Measurements from ENCODE around the gene JAZF1. TPM values are rescaled to one million over a fixed set of nuclear protein-coding genes. Genes with fewer than 3 reads are reported as not detected.

The JAZF1 gene
- total and polyA plus RNA-seq, 2 of the 4 experiments (the other 2 are of a cell fraction), result 8.4 to 10.5 TPM

- TF ChIP-seq RCOR1 (IDR thresholded peaks at IDR 0.05; ENCODE audit: insufficient replicate concordance, low read length), result no peak
Observed at GRCh38 chr7:27921081-27921836, 259.3 kb downstream of the JAZF1 start (continued).

GRCh38 chr7:27920281-27920946, 260.2 kb downstream of the JAZF1 start:
- intact Hi-C loops (cut with micrococcal nuclease) (loop anchor here (2.0 to 5.0 kb wide), 5 partner anchors 98 to 176 kb away; no protein-coding TSS in a partner anchor), dilution Hi-C loops (cut with HindIII; ENCODE audit: low sequenced_read_pairs, unreplicated experiment) (no loop called here), in situ Hi-C loops (cut with MboI; ENCODE audit: low sequenced_read_pairs) (loop anchor here (5.0 kb wide), 1 partner anchor 723 kb away; no protein-coding TSS in a partner anchor)
- no peak overlapping the region for H2BK15ac ChIP-seq (ENCODE audit: low read depth, low read length)
- H4K91ac ChIP-seq (ENCODE audit: insufficient read depth, low read depth, low read length), result no peak overlapping the region
- H3K9me1 ChIP-seq (ENCODE audit: insufficient read depth, low read length), result peaks cover 17% of the 10 kb centered on the region
- ChIA-PET CTCF (interaction anchor here (1.0 to 3.3 kb wide), 6 partner anchors 141 to 725 kb away, joined by 3 to 11 read pairs (median 6); no protein-coding TSS in a partner anchor), POLR2A (ENCODE audit: unreplicated experiment) (interaction anchor here (0.6 kb wide), 1 partner anchor 344 kb away, joined by 4 read pairs; no protein-coding TSS in a partner anchor)
- no peak for DNase-seq
- no peak overlapping the region for H2AFZ ChIP-seq (replicated peaks; ENCODE audit: low read length, poor library complexity)
- H3K4me1 ChIP-seq (ENCODE audit: control insufficient read depth, insufficient read depth, low read length), result peaks cover 19% of the 10 kb centered on the region
- peaks cover 15% of the 10 kb centered on the region; the same call in 1 of the 2 replicates for H4K20me1 ChIP-seq (ENCODE audit: insufficient read depth, low read length)
- H3K4ac ChIP-seq (ENCODE audit: low read depth, low read length), result no peak overlapping the region
- no peak overlapping the region for H3K4me3 ChIP-seq (ENCODE audit: insufficient read depth, low read depth, low read length)
- no peak overlapping the region for H4K5ac ChIP-seq (ENCODE audit: low read depth, low read length)
- no peak overlapping the region for H3K14ac ChIP-seq (replicated peaks; ENCODE audit: low read depth, low read length)
- H2AK5ac ChIP-seq (ENCODE audit: low read depth, low read length), result no peak overlapping the region
- no CpG with 5 or more reads among the region's 8 CpGs for WGBS, 2 experiments (ENCODE audit: extremely low coverage in 2 of 2, insufficient read length in 1 of 2)
- no peak overlapping the region for H3K9ac ChIP-seq (ENCODE audit: low read depth, low read length)
- H3K18ac ChIP-seq (ENCODE audit: low read depth, low read length), result no peak overlapping the region
- no peak overlapping the region for H3K4me2 ChIP-seq (ENCODE audit: low read depth, low read length)
- peaks cover 25 to 52% of the 10 kb centered on the region in 2 experiments for H3K79me1 ChIP-seq (ENCODE audit: low read depth in 1 of 2, low read length in 2 of 2)
- no peaks in the 10 kb centered on the region for H3K36me3 ChIP-seq (ENCODE audit: control insufficient read depth, insufficient read depth, low read length)
- no peak overlapping the region for H3K23ac ChIP-seq (ENCODE audit: low read depth, low read length)
- no TSS peak for BruUV-seq (replicated peaks)
- H2BK20ac ChIP-seq (ENCODE audit: low read depth, low read length), result no peak overlapping the region
- H2BK5ac ChIP-seq (ENCODE audit: low read depth, low read length, poor library complexity, severe bottlenecking), result no peak overlapping the region
- H2BK120ac ChIP-seq (ENCODE audit: low read depth, low read length), result no peak overlapping the region
- TF ChIP-seq MAFK (IDR thresholded peaks at IDR 0.05; ENCODE audit: low read depth, low read length) (no peak), RCOR1 (IDR thresholded peaks at IDR 0.05; ENCODE audit: insufficient replicate concordance, low read length) (no peak)
- no peak overlapping the region for H3K56ac ChIP-seq (ENCODE audit: extremely low read depth, insufficient read depth, low read length)
- no peaks in the 10 kb centered on the region for H3K9me3 ChIP-seq (ENCODE audit: control insufficient read depth, insufficient read depth, low read length)
- no peak overlapping the region for H3K27ac ChIP-seq (ENCODE audit: insufficient read depth, low read length)
- H4K8ac ChIP-seq (ENCODE audit: low read depth in 2 of 2, low read length in 2 of 2), result no peak overlapping the region
- ATAC-seq (ENCODE audit: low read depth), result no peak
- no peak overlapping the region for H2AK9ac ChIP-seq (replicated peaks; ENCODE audit: low read depth, low read length, poor library complexity)
- H3K27me3 ChIP-seq (ENCODE audit: control insufficient read depth, insufficient read depth, low read length), result no peaks in the 10 kb centered on the region

Measured in IMR-90 (cell line).